22Rv1 (cell line): ENCODE data around the gene IL1R1.
"Not testable (repeated sequence)": the region's sequence is repeated elsewhere in the genome, so short reads cannot be mapped to it uniquely, and the experiment has no call there.

Source experiments
- H3K27ac ChIP-seq: fragments of 450-650 bp; 2 replicates; pipeline ENCODE4 v1.5.1; 2017
- CTCF ChIP-seq: fragments of 450-650 bp; IDR thresholded peaks from 2 replicates; pipeline ENCODE4 v1.5.1; 2017; ENCODE audit warnings: mild to moderate bottlenecking
- ZFX ChIP-seq: fragments of 450-650 bp; IDR thresholded peaks from 2 replicates; pipeline ENCODE4 v1.6.1; 2017; ENCODE audit warnings: antibody characterized with exemption, borderline replicate concordance

IL1R1 gene

GRCh38 chr2:102120261-102120660 is 22.3 kb upstream of the IL1R1 start:
- TF ChIP-seq ZFX (no peak), CTCF (no peak)
- peak overlapping the region; percentile 78 for H3K27ac ChIP-seq

- H3K27ac ChIP-seq: peak overlapping the region; percentile 78
- no peak for TF ChIP-seq ZFX
- no peak for TF ChIP-seq CTCF
These were observed 21.8 kb upstream of the IL1R1 start for GRCh38 chr2:102120701-102121159.

GRCh38 chr2:102122115-102122514 is 20.4 kb upstream of the IL1R1 start:
- TF ChIP-seq CTCF (no peak), ZFX (no peak)
- peak overlapping the region; percentile 78 for H3K27ac ChIP-seq

GRCh38 chr2:102122909-102123308 is 19.6 kb upstream of the IL1R1 start:
- peak overlapping the region; percentile 78 for H3K27ac ChIP-seq
- no peak for TF ChIP-seq ZFX
- no peak for TF ChIP-seq CTCF

DNA sequence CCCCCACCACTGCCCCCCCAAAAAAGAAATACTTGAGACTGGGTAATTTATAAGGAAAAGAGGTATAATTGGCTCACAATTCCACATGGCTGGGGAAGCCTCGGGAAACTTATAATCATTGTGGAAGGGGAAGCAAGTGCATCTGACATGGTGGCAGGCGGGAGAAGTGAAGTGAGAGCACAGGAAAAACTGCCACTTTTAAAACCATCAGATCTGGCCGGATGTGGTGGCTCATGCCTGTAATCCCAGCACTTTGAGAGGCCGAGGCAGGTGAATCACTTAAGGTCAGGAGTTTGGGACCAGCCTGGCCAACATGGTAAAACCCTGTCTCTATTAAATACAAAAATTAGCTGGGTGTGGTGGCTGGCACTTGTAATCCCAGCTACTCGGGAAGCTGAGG is 18.1 kb upstream of the IL1R1 start:
- not testable (repeated sequence) for H3K27ac ChIP-seq

DNA sequence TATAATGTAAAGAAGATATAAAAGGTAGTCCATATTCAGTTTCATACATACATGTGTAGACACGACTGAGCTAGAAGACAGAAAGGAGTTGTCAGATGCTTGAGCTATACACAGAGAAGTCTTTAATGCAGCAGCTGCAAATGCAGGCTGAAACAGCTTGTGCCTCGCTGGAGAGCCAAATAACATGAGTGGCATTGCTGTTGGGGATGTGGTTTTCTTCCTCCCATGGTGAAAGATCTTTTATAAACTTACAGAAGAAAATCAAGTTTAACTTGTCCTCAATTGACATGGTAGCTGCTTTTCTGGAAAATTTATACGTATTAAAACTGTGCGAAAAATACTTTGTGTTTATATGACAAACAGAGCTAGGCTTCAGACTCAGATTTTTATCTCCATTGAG is 16.4 kb upstream of the IL1R1 start:
- no peak for TF ChIP-seq ZFX
- TF ChIP-seq CTCF: no peak
- H3K27ac ChIP-seq: no peak overlapping the region

- H3K27ac ChIP-seq: no peak overlapping the region
- TF ChIP-seq CTCF (no peak), ZFX (no peak)
These were observed 15.9 kb upstream of the IL1R1 start for GRCh38 chr2:102126660-102127059.

DNA sequence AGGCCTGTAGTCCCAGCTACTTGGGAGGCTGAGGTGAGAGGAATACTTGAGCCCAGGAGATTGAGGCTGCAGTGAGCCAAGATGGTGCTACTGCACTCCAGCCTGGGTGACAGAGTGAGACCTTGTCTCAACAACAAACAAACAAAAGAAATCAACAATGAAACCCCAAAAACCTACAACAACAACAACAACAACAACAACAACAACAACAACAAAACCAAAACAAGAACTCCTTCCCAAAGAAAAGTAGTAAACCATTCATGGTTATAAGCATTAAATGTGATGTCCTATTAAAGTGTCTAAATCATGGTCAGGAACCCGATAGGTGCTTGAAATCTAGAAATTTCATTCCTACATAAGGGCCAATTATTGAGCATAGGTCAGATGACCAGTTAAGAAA is 13.5 kb upstream of the IL1R1 start:
- H3K27ac ChIP-seq: no peak overlapping the region
- no peak for TF ChIP-seq CTCF
